A549 (cell line): ENCODE results near the gene SALL4.

Experiments used
- MAFK ChIP-seq: fragments of 450-650 bp; IDR thresholded peaks from 2 replicates; pipeline ENCODE4 v1.6.1; 2014; ENCODE audit not compliant: partially characterized antibody
- USF2 ChIP-seq: fragments of 450-650 bp; IDR thresholded peaks from 2 replicates; pipeline ENCODE4 v1.6.1; 2014; ENCODE audit warnings: antibody characterized with exemption
- TF ChIP-seq, protein P1 (sequence below): fragments of >200 bp; sonication (Bioruptor Twin); formaldehyde crosslinking; IDR thresholded peaks from 3 replicates; pipeline ENCODE4 v1.5.1; 2016

- TF ChIP-seq, protein P1, sequence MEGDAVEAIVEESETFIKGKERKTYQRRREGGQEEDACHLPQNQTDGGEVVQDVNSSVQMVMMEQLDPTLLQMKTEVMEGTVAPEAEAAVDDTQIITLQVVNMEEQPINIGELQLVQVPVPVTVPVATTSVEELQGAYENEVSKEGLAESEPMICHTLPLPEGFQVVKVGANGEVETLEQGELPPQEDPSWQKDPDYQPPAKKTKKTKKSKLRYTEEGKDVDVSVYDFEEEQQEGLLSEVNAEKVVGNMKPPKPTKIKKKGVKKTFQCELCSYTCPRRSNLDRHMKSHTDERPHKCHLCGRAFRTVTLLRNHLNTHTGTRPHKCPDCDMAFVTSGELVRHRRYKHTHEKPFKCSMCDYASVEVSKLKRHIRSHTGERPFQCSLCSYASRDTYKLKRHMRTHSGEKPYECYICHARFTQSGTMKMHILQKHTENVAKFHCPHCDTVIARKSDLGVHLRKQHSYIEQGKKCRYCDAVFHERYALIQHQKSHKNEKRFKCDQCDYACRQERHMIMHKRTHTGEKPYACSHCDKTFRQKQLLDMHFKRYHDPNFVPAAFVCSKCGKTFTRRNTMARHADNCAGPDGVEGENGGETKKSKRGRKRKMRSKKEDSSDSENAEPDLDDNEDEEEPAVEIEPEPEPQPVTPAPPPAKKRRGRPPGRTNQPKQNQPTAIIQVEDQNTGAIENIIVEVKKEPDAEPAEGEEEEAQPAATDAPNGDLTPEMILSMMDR, result no peak
- TF ChIP-seq USF2 (no peak), MAFK (no peak)
These were observed 12.9 kb downstream of the SALL4 start for GRCh38 chr20:51789434-51789833.
